Measurements from ENCODE around the gene TNFRSF12A. TPM values are rescaled to one million over a fixed set of nuclear protein-coding genes. Genes with fewer than 3 reads are reported as not detected.

TNFRSF12A gene
- total and polyA plus RNA-seq, 3 donors from 2014 or later = 12.8 to 33.4 (median 16.8) TPM

DNA sequence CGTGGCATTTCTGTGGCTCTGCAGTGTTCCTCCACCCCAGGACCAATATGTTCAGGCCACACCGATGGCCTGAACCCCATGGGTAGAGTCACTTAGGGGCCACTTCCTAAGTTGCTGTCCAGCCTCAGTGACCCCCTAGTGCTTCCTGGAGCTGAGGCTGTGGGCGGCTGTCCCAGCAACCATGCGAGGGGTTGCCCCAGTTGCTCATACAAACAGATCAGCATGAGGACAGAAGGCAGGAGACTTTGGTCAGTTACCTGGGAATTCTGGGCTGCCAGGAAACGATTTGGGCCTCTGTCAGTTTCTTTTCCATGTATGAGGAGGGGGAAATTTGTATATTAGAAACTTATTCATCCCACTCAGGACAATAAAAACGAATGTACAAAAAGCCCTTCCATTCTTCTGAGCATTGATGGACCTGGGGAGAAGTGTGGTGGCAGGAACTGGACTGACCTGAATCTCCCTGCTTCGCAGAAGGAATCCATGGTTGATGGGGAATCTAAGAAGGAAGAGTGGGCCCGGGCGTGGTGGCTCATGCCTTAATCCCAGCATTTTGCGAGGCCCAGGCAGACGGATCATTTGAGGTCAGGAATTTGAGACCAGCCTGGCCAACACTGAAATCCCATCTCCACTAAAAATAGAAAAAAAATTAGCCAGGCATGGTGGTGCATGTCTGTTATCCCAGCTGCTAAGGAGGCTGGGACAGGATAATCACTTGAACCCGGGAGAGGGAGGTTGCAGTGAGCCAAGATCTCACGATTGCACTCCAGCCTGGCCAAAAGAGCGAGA is 40.4 kb downstream of the TNFRSF12A start:
- TF ChIP-seq POLR2A (IDR thresholded peaks at IDR 0.05) (no peak), CTCF (IDR thresholded peaks at IDR 0.05) (no peak)
- Histone ChIP-seq H3K4me1 (peaks cover 23% of the 10 kb centered on the region), H3K27ac (no peak overlapping the region), H3K4me3 (no peak overlapping the region), H3K9me3 (no peaks in the 10 kb centered on the region), H3K27me3 (no peaks in the 10 kb centered on the region), H3K36me3 (ENCODE audit: low read depth, missing control alignments) (no peaks in the 10 kb centered on the region)
- no peak for DNase-seq
- WGBS, 2 donors = 78 to 86% methylated on average over 14 of the region's 14 CpGs
- intact Hi-C loops (cut with DNase I; ENCODE audit: low total_unique reads) = no loop called here

DNA sequence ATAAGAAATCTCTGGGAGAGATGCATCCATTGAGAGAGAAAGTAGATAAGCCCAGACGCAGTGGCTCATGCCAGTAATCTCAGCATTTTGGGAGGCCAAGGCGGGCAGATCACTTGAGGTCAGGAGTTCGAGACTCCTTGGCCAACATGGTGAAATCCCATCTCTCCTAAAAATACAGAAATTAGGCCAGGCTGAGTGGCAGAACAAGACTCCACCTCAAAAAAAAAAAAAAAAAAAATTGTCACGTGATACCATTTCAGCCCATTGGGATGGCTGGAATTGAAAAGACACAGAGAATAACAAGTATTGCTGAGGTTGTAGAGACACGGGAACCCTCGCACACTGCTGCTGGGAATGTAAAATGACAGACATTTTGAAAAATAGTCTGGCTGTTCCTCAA is 42.4 kb downstream of the TNFRSF12A start:
- H3K27me3 ChIP-seq = no peaks in the 10 kb centered on the region
- no peak overlapping the region for H3K4me3 ChIP-seq
- peak overlapping the region in 1 of 2 donors; percentile 54 for H3K27ac ChIP-seq
- peaks cover 27% of the 10 kb centered on the region for H3K4me1 ChIP-seq
- H3K36me3 ChIP-seq (ENCODE audit: low read depth, missing control alignments) = no peaks in the 10 kb centered on the region
- no peaks in the 10 kb centered on the region for H3K9me3 ChIP-seq
- no peak for DNase-seq
- TF ChIP-seq POLR2A (IDR thresholded peaks at IDR 0.05) (no peak), CTCF (IDR thresholded peaks at IDR 0.05) (no peak)
- intact Hi-C loops (cut with DNase I; ENCODE audit: low total_unique reads) = no loop called here
- WGBS, 2 donors = 57 to 73% methylated on average over 6 of the region's 6 CpGs

DNA sequence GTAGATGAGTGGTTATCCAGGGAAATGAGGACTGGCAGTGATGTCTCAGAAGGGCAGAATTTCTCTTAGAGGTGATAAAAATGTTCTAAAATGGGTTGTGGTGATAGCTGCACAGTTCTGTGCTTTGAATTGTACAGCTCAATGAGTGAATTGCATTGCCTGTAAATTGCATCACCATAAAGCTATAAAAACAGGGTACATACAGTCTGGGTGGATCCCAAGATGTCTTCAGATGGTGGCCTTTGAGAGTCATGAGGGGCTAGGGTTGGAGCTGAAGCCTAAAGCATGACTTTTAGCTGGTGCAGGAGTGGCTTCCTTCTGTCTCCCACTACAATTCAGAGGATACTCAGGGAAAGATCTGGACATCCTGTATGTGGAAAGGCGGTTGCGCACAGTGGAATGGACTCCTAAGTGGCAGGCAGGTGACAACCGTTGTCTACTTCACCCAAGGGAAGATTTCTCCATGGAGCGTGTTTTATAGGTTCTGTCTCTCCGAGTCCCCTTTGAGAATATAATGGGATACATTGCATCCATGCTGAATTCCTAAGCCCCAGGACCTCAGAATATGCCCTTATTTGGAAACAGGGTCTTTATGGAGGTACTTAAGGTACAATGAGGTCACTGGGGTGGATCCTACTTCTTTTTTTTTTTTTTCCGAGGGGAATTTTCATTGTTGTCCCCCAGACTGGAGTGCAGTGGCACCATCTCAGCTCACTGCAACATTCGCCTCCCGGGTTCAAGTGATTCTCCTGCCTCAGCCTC is 43.6 kb downstream of the TNFRSF12A start:
- intact Hi-C loops (cut with DNase I; ENCODE audit: low total_unique reads) = no loop called here
- H3K4me3 ChIP-seq = no peak overlapping the region
- H3K36me3 ChIP-seq (ENCODE audit: low read depth, missing control alignments) = no peaks in the 10 kb centered on the region
- peaks cover 20% of the 10 kb centered on the region for H3K4me1 ChIP-seq
- H3K27me3 ChIP-seq = no peaks in the 10 kb centered on the region
- no peak for DNase-seq
- H3K9me3 ChIP-seq = no peaks in the 10 kb centered on the region
- TF ChIP-seq POLR2A (IDR thresholded peaks at IDR 0.05) (no peak), CTCF (IDR thresholded peaks at IDR 0.05) (no peak)
- WGBS, 2 donors = 85 to 94% methylated on average over 8 of the region's 8 CpGs
- H3K27ac ChIP-seq = no peak overlapping the region

GRCh38 chr16:3065069-3065741 is 45.0 kb downstream of the TNFRSF12A start, which contains the start of gene IL32:
Gene IL32, plus strand, starts transcription at chr16:3065640. Its CDS starts 172 bp downstream, at chr16:3065812.
- no peak for TF ChIP-seq CTCF (IDR thresholded peaks at IDR 0.05)
- TF ChIP-seq POLR2A (IDR thresholded peaks at IDR 0.05) = no peak
- Histone ChIP-seq H3K4me1 (peaks cover 13% of the 10 kb centered on the region), H3K36me3 (ENCODE audit: low read depth, missing control alignments) (no peaks in the 10 kb centered on the region), H3K9me3 (no peaks in the 10 kb centered on the region), H3K27ac (peak within 1 kb of the TSS; percentile 50 to 66), H3K4me3 (peak within 1 kb of the TSS in 1 of 2 donors; percentile 26), H3K27me3 (no peaks in the 10 kb centered on the region)
- intact Hi-C loops (cut with DNase I; ENCODE audit: low total_unique reads) = no loop called here
- 41 to 45% methylated on average over 11 to 13 of the region's 13 CpGs for WGBS, 2 donors
- peak; percentile 83 for DNase-seq
